Suprapubic skin (tissue), 4 donors: ENCODE data around the gene DFFA. TPM values are rescaled to one million over a fixed set of nuclear protein-coding genes. Genes with fewer than 3 reads are reported as not detected.
"Not testable (repeated sequence)": the region's sequence is repeated elsewhere in the genome, so short reads cannot be mapped to it uniquely, and the experiment has no call there.

Experiments used
- DNase-seq, 2 donors: peaks; one replicate each; pipeline ENCODE4 v3.0.0-alpha.2; 2019; ENCODE audit warnings: low spot score in 2 of 2
- H3K27ac ChIP-seq: fragments of 200-600 bp; sonication (generic); one replicate; pipeline ENCODE4 v1.5.1; 2019
- H3K27me3 ChIP-seq: fragments of 200-600 bp; sonication (generic); one replicate; pipeline ENCODE4 v1.5.1; 2019
- H3K36me3 ChIP-seq: fragments of 200-600 bp; sonication (generic); one replicate; pipeline ENCODE4 v1.5.1; 2019
- H3K4me1 ChIP-seq: fragments of 200-600 bp; sonication (generic); one replicate; pipeline ENCODE4 v1.5.1; 2019
- H3K4me3 ChIP-seq: fragments of 200-600 bp; sonication (generic); one replicate; pipeline ENCODE4 v1.5.1; 2019; ENCODE audit warnings: mild to moderate bottlenecking
- H3K9me3 ChIP-seq: fragments of 200-600 bp; sonication (generic); one replicate; pipeline ENCODE4 v1.5.1; 2019
- EP300 ChIP-seq: sonication (generic); formaldehyde crosslinking; IDR thresholded peaks from one replicate; pipeline ENCODE4 v1.6.1; 2017; ENCODE audit warnings: antibody characterized with exemption
- POLR2A ChIP-seq, 2 donors: fragments of 450-650 bp; IDR thresholded peaks; one replicate each; pipeline ENCODE4 v1.6.1; 2017; ENCODE audit warnings: antibody characterized with exemption in 2 of 2, mild to moderate bottlenecking in 2 of 2, moderate library complexity in 2 of 2
- POLR2AphosphoS5 ChIP-seq, 3 donors: sonication (generic); formaldehyde crosslinking; IDR thresholded peaks; one replicate each; pipeline ENCODE4 v1.6.1; 2017; ENCODE audit warnings: antibody characterized with exemption in 3 of 3
- WGBS: methylation state at CpG from one replicate; pipeline ENCODE4 v1.1.5; 2018; 5-methylcytosine and 5-hydroxymethylcytosine counted together
- total RNA-seq, 4 donors: library from RNA; depleted of rRNA; stranded (reverse); fragments of >200 nt; gene quantifications; one replicate each; pipeline ENCODE4 v1.1.0, GENCODE V29; 2016
- TF ChIP-seq, protein P1 (sequence below), 2 donors: fragments of 200-600 bp in 1 of 2; fragments of 450-650 bp in 1 of 2; sonication (generic) in 1 of 2; IDR thresholded peaks; one replicate each; pipeline ENCODE4 v1.5.1; 2016 to 2019; ENCODE audit warnings: antibody characterized with exemption in 2 of 2, mild to moderate bottlenecking in 1 of 2, moderate library complexity in 1 of 2

The DFFA gene
- total RNA-seq, 4 donors from 2014 or later, result 16.4 to 21.3 (median 20.2) TPM

- TF ChIP-seq, protein P1, sequence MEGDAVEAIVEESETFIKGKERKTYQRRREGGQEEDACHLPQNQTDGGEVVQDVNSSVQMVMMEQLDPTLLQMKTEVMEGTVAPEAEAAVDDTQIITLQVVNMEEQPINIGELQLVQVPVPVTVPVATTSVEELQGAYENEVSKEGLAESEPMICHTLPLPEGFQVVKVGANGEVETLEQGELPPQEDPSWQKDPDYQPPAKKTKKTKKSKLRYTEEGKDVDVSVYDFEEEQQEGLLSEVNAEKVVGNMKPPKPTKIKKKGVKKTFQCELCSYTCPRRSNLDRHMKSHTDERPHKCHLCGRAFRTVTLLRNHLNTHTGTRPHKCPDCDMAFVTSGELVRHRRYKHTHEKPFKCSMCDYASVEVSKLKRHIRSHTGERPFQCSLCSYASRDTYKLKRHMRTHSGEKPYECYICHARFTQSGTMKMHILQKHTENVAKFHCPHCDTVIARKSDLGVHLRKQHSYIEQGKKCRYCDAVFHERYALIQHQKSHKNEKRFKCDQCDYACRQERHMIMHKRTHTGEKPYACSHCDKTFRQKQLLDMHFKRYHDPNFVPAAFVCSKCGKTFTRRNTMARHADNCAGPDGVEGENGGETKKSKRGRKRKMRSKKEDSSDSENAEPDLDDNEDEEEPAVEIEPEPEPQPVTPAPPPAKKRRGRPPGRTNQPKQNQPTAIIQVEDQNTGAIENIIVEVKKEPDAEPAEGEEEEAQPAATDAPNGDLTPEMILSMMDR (IDR thresholded peaks at IDR 0.05), result no peak
- TF ChIP-seq POLR2A (IDR thresholded peaks at IDR 0.05), result no peak
- no peak for TF ChIP-seq POLR2AphosphoS5 (IDR thresholded peaks at IDR 0.05)
- no peak for TF ChIP-seq EP300
- no peaks in the 10 kb centered on the region for H3K9me3 ChIP-seq
- no peak for DNase-seq
- H3K27ac ChIP-seq, result no peak overlapping the region
- H3K27me3 ChIP-seq, result no peaks in the 10 kb centered on the region
- peaks cover 23% of the 10 kb centered on the region for H3K4me1 ChIP-seq
- WGBS, result 90% methylated on average over 3 of the region's 5 CpGs
- no peak overlapping the region for H3K4me3 ChIP-seq
- H3K36me3 ChIP-seq, result no peaks in the 10 kb centered on the region
Measured at GRCh38 chr1:10428984-10429383, 43.3 kb downstream of the DFFA start.

DNA sequence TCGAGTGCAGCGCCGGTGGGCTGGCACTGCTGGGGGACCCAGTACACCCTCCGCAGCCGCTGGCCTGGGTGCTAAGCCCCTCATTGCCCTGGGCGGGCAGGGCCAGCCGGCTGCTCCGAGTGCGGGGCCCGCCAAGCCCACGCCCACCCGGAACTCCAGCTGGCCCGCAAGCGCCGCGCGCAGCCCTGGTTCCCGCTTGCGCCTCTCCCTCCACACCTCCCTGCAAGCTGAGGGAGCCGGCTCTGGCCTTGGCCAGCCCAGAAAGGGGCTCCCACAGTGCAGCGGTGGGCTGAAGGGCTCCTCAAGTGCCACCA is 45.8 kb downstream of the DFFA start:
- H3K9me3 ChIP-seq, H3K4me3 ChIP-seq, DNase-seq, H3K27me3 ChIP-seq, H3K27ac ChIP-seq, H3K36me3 ChIP-seq: not testable (repeated sequence)
- peaks cover 20% of the 10 kb centered on the region for H3K4me1 ChIP-seq
- 86% methylated on average over 1 of the region's 21 CpGs for WGBS

DNA sequence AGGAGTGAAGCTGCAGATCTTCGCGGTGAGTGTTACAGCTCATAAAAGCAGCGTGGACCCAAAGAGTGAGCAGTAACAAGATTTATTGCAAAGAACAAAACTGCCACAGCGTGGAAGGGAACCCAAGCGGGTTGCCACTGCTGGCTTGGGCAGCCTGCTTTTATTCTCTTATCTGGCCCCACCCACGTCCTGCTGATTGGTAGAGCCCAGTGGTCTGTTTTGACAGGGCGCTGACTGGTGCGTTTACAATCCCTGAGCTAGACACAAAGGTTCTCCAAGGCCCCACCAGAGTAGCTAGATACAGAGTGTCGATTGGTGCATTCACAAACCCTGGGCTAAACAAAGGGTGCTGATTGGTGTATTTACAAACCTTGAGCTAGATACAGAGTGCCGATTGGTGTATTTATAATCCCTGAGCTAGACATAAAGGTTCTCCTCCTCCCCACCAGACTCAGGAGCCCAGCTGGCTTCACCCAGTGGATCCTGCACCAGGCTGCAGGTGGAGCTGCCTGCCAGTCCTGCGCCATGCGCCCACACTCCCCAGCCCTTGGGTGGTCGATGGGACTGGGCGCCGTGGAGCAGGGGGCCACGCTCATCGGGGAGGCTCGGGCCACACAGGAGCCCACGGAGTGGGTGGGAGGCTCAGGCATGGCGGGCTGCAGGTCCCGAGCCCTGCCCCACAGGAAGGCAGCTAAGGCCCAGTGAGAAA is 46.3 kb downstream of the DFFA start:
- not testable (repeated sequence) for H3K27ac ChIP-seq, DNase-seq, H3K27me3 ChIP-seq, H3K4me3 ChIP-seq, H3K9me3 ChIP-seq, H3K36me3 ChIP-seq
- peaks cover 15% of the 10 kb centered on the region for H3K4me1 ChIP-seq
- 90% methylated on average over 15 of the region's 21 CpGs for WGBS

GRCh38 chr1:10424651-10425050 is 47.7 kb downstream of the DFFA start:
- no peaks in the 10 kb centered on the region for H3K9me3 ChIP-seq
- H3K27ac ChIP-seq, result no peak overlapping the region
- H3K36me3 ChIP-seq, result peaks cover 17% of the 10 kb centered on the region
- WGBS, result 84% methylated on average over 8 of the region's 8 CpGs
- H3K4me1 ChIP-seq, result peaks cover 2% of the 10 kb centered on the region
- no peaks in the 10 kb centered on the region for H3K27me3 ChIP-seq
- no peak for DNase-seq
- TF ChIP-seq, protein P1 (IDR thresholded peaks at IDR 0.05), result no peak
- no peak for TF ChIP-seq POLR2A (IDR thresholded peaks at IDR 0.05)
- no peak for TF ChIP-seq POLR2AphosphoS5 (IDR thresholded peaks at IDR 0.05)
- no peak for TF ChIP-seq EP300
- H3K4me3 ChIP-seq, result no peak overlapping the region

DNA sequence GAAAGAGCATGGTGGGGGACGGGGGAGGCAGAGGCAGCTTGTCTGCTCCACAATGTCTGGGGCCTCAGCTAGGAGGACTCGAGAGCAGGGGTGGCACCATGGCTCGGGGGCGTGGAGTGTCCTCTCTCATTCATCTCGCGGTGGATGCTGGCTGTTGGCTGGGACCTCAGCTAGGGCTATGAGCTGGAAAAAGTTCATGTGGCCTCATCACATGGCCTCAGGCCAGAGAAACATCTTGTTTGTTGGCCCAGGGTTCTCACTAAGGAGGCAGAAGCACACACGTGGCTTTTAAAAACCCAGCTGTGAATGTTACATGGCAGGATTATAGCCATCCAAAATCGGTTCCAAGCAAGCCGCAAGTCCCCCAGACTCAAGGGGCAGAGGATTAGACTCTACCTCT is 48.3 kb downstream of the DFFA start:
- Histone ChIP-seq H3K4me1 (no peaks in the 10 kb centered on the region), H3K9me3 (no peaks in the 10 kb centered on the region), H3K36me3 (peaks cover 23% of the 10 kb centered on the region), H3K27me3 (no peaks in the 10 kb centered on the region), H3K27ac (no peak overlapping the region), H3K4me3 (no peak overlapping the region)
- DNase-seq, result no peak
- TF ChIP-seq EP300, result no peak
- TF ChIP-seq POLR2AphosphoS5 (IDR thresholded peaks at IDR 0.05), result no peak
- TF ChIP-seq, protein P1 (IDR thresholded peaks at IDR 0.05), result no peak
- no peak for TF ChIP-seq POLR2A (IDR thresholded peaks at IDR 0.05)
- WGBS, result 65% methylated on average over 9 of the region's 9 CpGs

DNA sequence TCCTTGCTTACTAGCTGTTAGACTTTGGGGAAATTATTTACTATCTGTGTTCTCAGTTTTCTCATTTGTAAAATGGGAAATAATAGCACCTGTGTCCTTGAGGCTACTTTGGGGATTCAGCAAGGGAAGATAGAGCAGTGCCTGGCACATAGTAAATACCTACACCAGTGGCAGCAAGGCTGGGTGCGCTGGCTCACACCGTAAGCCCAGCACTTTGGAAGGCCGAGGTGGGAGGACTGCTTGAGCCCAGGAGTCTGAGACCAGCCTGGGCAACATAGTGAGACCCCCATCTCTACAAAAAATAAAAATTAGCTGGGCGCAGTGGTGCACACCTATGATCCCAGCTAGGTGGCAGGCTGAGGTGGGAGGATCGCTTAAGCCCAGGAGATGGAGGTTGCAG is 50.7 kb downstream of the DFFA start:
- TF ChIP-seq, protein P1 (IDR thresholded peaks at IDR 0.05), result no peak
- no peak for TF ChIP-seq POLR2A (IDR thresholded peaks at IDR 0.05)
- TF ChIP-seq EP300, result no peak
- TF ChIP-seq POLR2AphosphoS5 (IDR thresholded peaks at IDR 0.05), result no peak
- no peaks in the 10 kb centered on the region for H3K4me1 ChIP-seq
- DNase-seq, result no peak
- WGBS, result 88% methylated on average over 5 of the region's 5 CpGs
- H3K27me3 ChIP-seq, result no peaks in the 10 kb centered on the region
- no peak overlapping the region for H3K4me3 ChIP-seq
- H3K36me3 ChIP-seq, result peaks cover 47% of the 10 kb centered on the region
- H3K9me3 ChIP-seq, result no peaks in the 10 kb centered on the region
- no peak overlapping the region for H3K27ac ChIP-seq
